PC-3 (cell line): ENCODE measurements around the gene LAMA2. TPM values are rescaled to one million over a fixed set of nuclear protein-coding genes. Genes with fewer than 3 reads are reported as not detected.

Source experiments
- ATAC-seq: fragments of 200-7000 bp; cut with Tn5 transposase; 2 replicates; pipeline ENCODE4 v1.9.1; 2020; ENCODE audit warnings: mild to moderate bottlenecking, moderate library complexity
- BruUV-seq: library from RNA; stranded (reverse); fragments of 400-500 nt; replicated peaks from 2 replicates; lab custom pipeline; 2021; lab: Mats Ljungman, UMichigan
- CTCF ChIA-PET: fragments of 300-600 bp; sonication (Branson Sonifier 250); formaldehyde crosslinking; loops from one replicate; lab custom pipeline; 2022; ENCODE audit warnings: antibody characterized with exemption; lab: Charles Lee
- POLR2A ChIA-PET: fragments of 300-600 bp; sonication (Branson Sonifier 250); formaldehyde crosslinking; loops from one replicate; lab custom pipeline; 2022; ENCODE audit warnings: antibody characterized with exemption; ENCODE audit not compliant: unreplicated experiment; lab: Charles Lee
- DNase-seq: peaks from one replicate; pipeline ENCODE4 v3.0.0-alpha.2; 2015
- H2AFZ ChIP-seq: fragments of 300-600 bp; sonication (generic); 2 replicates; pipeline ENCODE4 v1.6.0; 2016; ENCODE audit warnings: antibody characterized with exemption, low read length
- H3F3A ChIP-seq: fragments of 300-600 bp; sonication (generic); one replicate; pipeline ENCODE4 v1.6.0; 2017; ENCODE audit warnings: antibody characterized with exemption, low read length, control low read depth, mild to moderate bottlenecking; ENCODE audit not compliant: unreplicated experiment
- H3K27ac ChIP-seq: fragments of 300-600 bp; sonication (generic); 2 replicates; pipeline ENCODE4 v1.5.1; 2016; ENCODE audit warnings: mild to moderate bottlenecking, low read length
- H3K27me3 ChIP-seq: fragments of 300-600 bp; sonication (generic); 2 replicates; pipeline ENCODE4 v1.6.1; 2016; ENCODE audit warnings: low read length, mixed read lengths
- H3K36me3 ChIP-seq: fragments of 300-600 bp; sonication (generic); 2 replicates; pipeline ENCODE4 v1.6.1; 2016; ENCODE audit warnings: low read depth, mixed run types, low read length, mixed read lengths
- H3K4me1 ChIP-seq: fragments of 300-600 bp; sonication (generic); 2 replicates; pipeline ENCODE4 v1.5.1; 2016; ENCODE audit warnings: low read length; ENCODE audit not compliant: insufficient read depth
- H3K4me2 ChIP-seq: fragments of 300-600 bp; sonication (generic); 2 replicates; pipeline ENCODE4 v1.6.0; 2016; ENCODE audit warnings: low read length
- H3K4me3 ChIP-seq: fragments of 300-600 bp; sonication (generic); 2 replicates; pipeline ENCODE4 v1.5.1; 2016; ENCODE audit warnings: mild to moderate bottlenecking, low read length, mixed read lengths
- H3K79me2 ChIP-seq: fragments of 300-600 bp; sonication (generic); 2 replicates; pipeline ENCODE4 v1.6.1; 2017; ENCODE audit warnings: low read length, mixed read lengths
- H3K9ac ChIP-seq: fragments of 300-600 bp; sonication (generic); 2 replicates; pipeline ENCODE4 v1.6.0; 2016; ENCODE audit warnings: mild to moderate bottlenecking, low read length
- H3K9me2 ChIP-seq: fragments of 300-600 bp; sonication (generic); replicated peaks from 2 replicates; pipeline ENCODE4 v1.6.1; 2016; ENCODE audit warnings: mixed run types, low read length, mixed read lengths
- H3K9me3 ChIP-seq: fragments of 300-600 bp; sonication (generic); 2 replicates; pipeline ENCODE4 v1.6.1; 2016; ENCODE audit warnings: low read length, mixed read lengths
- H4K20me1 ChIP-seq: fragments of 300-600 bp; sonication (generic); 2 replicates; pipeline ENCODE4 v1.6.1; 2016; ENCODE audit warnings: low read length, mixed read lengths
- EZH2 ChIP-seq: fragments of 300-600 bp; sonication (generic); IDR thresholded peaks from one replicate; pipeline ENCODE4 v1.6.1; 2017; ENCODE audit warnings: antibody characterized with exemption, mild to moderate bottlenecking, low read length; ENCODE audit not compliant: unreplicated experiment
- EZH2phosphoT487 ChIP-seq: fragments of 300-600 bp; sonication (generic); IDR thresholded peaks from 2 replicates; pipeline ENCODE4 v1.6.1; 2018; ENCODE audit warnings: mild to moderate bottlenecking, antibody characterized with exemption, low read length, borderline replicate concordance
- intact Hi-C: fragments of 100-400 bp; cut with micrococcal nuclease; formaldehyde crosslinking; loops from 2 replicates; pipeline ENCODE4 v1.9.0; 2023
- total RNA-seq: library from RNA; depleted of rRNA; stranded (reverse); fragments of >200 nt; gene quantifications from 2 replicates; pipeline ENCODE4 v1.2.3, GENCODE V29; 2014
- TF ChIP-seq, protein P1 (sequence below): fragments of 300-600 bp; sonication (generic); conservative IDR thresholded peaks from 2 replicates; pipeline ENCODE4 v1.5.1; 2017; ENCODE audit warnings: antibody characterized with exemption, low read depth, mild to moderate bottlenecking, low read length

LAMA2 gene
- total RNA-seq, 1 experiment from 2014 or later: 0.22 TPM

- ATAC-seq: no peak
- H3K4me3 ChIP-seq: no peak overlapping the region
- no peak overlapping the region for H3K27ac ChIP-seq
- H3K4me1 ChIP-seq: no peaks in the 10 kb centered on the region
- no peaks in the 10 kb centered on the region for H3K79me2 ChIP-seq
- H3F3A ChIP-seq: no peaks in the 10 kb centered on the region
- TF ChIP-seq EZH2phosphoT487 (no peak), EZH2 (no peak)
- TF ChIP-seq, protein P1, sequence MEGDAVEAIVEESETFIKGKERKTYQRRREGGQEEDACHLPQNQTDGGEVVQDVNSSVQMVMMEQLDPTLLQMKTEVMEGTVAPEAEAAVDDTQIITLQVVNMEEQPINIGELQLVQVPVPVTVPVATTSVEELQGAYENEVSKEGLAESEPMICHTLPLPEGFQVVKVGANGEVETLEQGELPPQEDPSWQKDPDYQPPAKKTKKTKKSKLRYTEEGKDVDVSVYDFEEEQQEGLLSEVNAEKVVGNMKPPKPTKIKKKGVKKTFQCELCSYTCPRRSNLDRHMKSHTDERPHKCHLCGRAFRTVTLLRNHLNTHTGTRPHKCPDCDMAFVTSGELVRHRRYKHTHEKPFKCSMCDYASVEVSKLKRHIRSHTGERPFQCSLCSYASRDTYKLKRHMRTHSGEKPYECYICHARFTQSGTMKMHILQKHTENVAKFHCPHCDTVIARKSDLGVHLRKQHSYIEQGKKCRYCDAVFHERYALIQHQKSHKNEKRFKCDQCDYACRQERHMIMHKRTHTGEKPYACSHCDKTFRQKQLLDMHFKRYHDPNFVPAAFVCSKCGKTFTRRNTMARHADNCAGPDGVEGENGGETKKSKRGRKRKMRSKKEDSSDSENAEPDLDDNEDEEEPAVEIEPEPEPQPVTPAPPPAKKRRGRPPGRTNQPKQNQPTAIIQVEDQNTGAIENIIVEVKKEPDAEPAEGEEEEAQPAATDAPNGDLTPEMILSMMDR: no peak
- no peaks in the 10 kb centered on the region for H4K20me1 ChIP-seq
- no peaks in the 10 kb centered on the region for H3K27me3 ChIP-seq
- DNase-seq: no peak
- no peak overlapping the region for H3K9ac ChIP-seq
- CTCF ChIA-PET: no interaction called here
- POLR2A ChIA-PET: no interaction called here
- H3K36me3 ChIP-seq: no peaks in the 10 kb centered on the region
- no peak overlapping the region for H2AFZ ChIP-seq
- H3K4me2 ChIP-seq: no peak overlapping the region
- BruUV-seq: no TSS peak
- no peaks in the 10 kb centered on the region for H3K9me3 ChIP-seq
- no peaks in the 10 kb centered on the region for H3K9me2 ChIP-seq
- intact Hi-C loops: no loop called here
Observed at GRCh38 chr6:129264480-129265045, 381.6 kb downstream of the LAMA2 start.

- H3K36me3 ChIP-seq: no peaks in the 10 kb centered on the region
- H3K79me2 ChIP-seq: no peaks in the 10 kb centered on the region
- H3K4me2 ChIP-seq: no peak overlapping the region
- CTCF ChIA-PET: no interaction called here
- H3K27me3 ChIP-seq: no peaks in the 10 kb centered on the region
- H4K20me1 ChIP-seq: no peaks in the 10 kb centered on the region
- no peaks in the 10 kb centered on the region for H3K9me3 ChIP-seq
- H2AFZ ChIP-seq: no peak overlapping the region
- H3K4me1 ChIP-seq: no peaks in the 10 kb centered on the region
- H3F3A ChIP-seq: no peaks in the 10 kb centered on the region
- no TSS peak for BruUV-seq
- intact Hi-C loops: no loop called here
- TF ChIP-seq EZH2 (no peak), EZH2phosphoT487 (no peak)
- TF ChIP-seq, protein P1: no peak
- no peak overlapping the region for H3K27ac ChIP-seq
- ATAC-seq: no peak
- no peaks in the 10 kb centered on the region for H3K9me2 ChIP-seq
- no peak for DNase-seq
- POLR2A ChIA-PET: no interaction called here
- H3K4me3 ChIP-seq: no peak overlapping the region
- H3K9ac ChIP-seq: no peak overlapping the region
Observed at GRCh38 chr6:129267028-129267427, 384.1 kb downstream of the LAMA2 start.

- CTCF ChIA-PET: no interaction called here
- BruUV-seq: no TSS peak
Observed at GRCh38 chr6:129269076-129269475, 386.1 kb downstream of the LAMA2 start.

More at GRCh38 chr6:129269076-129269475, 386.1 kb downstream of the LAMA2 start:
- H3K27me3 ChIP-seq: no peaks in the 10 kb centered on the region
- ATAC-seq (no peak), DNase-seq (no peak)
- intact Hi-C loops: no loop called here
- H3K9ac ChIP-seq: no peak overlapping the region
- no peak overlapping the region for H3K4me2 ChIP-seq
- no peak overlapping the region for H3K27ac ChIP-seq
- no peaks in the 10 kb centered on the region for H4K20me1 ChIP-seq
- no peak overlapping the region for H3K4me3 ChIP-seq
- no peaks in the 10 kb centered on the region for H3F3A ChIP-seq
- no peak overlapping the region for H2AFZ ChIP-seq
- no peaks in the 10 kb centered on the region for H3K4me1 ChIP-seq
- no peak for TF ChIP-seq EZH2
- TF ChIP-seq, protein P1: no peak
- no peak for TF ChIP-seq EZH2phosphoT487
- POLR2A ChIA-PET: no interaction called here
- H3K9me2 ChIP-seq: no peaks in the 10 kb centered on the region
- no peaks in the 10 kb centered on the region for H3K36me3 ChIP-seq
- H3K9me3 ChIP-seq: no peaks in the 10 kb centered on the region
- no peaks in the 10 kb centered on the region for H3K79me2 ChIP-seq
